Left ventricle myocardium superior (tissue), 1 donor: ENCODE results near the gene ATG5. TPM values are rescaled to one million over a fixed set of nuclear protein-coding genes. Genes with fewer than 3 reads are reported as not detected.
"Not testable (repeated sequence)": the region's sequence is repeated elsewhere in the genome, so short reads cannot be mapped to it uniquely, and the experiment has no call there.

ENCODE experiments used
- ATAC-seq: fragments of 200-7000 bp; cut with Tn5 transposase; one replicate; pipeline ENCODE4 v1.9.1; 2020; ENCODE audit warnings: mild to moderate bottlenecking, moderate library complexity
- DNase-seq: peaks from one replicate; pipeline ENCODE4 v3.0.0-alpha.2; 2020
- intact Hi-C: fragments of 100-400 bp; cut with micrococcal nuclease; formaldehyde crosslinking; loops from one replicate; pipeline ENCODE4 v1.11.0; 2022
- total RNA-seq: library from RNA; stranded (reverse); fragmentation: NEBNext Ultra II Directional; extraction: Animal tissue kit (Norgen Biotek cat#: 25700); gene quantifications from one replicate; pipeline ENCODE4 v1.2.1, GENCODE V29; 2021
- donor health status: DM: no; HTN: yes; CAD: no; lungs with severe emphysema.

Gene ATG5
- total RNA-seq, 1 donor from 2014 or later: 16.6 TPM

DNA sequence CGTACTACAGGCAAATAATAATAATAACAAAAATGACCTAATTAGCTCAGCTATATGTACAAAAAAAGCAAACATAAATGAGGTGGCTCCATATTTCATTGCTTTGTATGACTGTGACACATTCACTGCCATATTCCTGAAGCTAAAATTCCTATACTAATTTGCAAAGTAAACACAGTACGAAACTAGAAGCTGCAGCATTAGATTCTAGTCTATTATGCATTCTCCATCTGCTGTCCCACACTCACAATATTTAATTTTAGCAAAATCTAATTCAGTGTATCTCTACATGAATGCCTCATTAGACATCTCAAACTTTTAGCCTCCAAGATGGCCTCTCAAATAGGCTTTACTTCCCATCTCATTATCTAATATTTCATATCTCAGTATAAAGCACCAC is 55.1 kb downstream of the ATG5 start:
- DNase-seq: no peak
- intact Hi-C loops: no loop called here
- ATAC-seq: no peak

DNA sequence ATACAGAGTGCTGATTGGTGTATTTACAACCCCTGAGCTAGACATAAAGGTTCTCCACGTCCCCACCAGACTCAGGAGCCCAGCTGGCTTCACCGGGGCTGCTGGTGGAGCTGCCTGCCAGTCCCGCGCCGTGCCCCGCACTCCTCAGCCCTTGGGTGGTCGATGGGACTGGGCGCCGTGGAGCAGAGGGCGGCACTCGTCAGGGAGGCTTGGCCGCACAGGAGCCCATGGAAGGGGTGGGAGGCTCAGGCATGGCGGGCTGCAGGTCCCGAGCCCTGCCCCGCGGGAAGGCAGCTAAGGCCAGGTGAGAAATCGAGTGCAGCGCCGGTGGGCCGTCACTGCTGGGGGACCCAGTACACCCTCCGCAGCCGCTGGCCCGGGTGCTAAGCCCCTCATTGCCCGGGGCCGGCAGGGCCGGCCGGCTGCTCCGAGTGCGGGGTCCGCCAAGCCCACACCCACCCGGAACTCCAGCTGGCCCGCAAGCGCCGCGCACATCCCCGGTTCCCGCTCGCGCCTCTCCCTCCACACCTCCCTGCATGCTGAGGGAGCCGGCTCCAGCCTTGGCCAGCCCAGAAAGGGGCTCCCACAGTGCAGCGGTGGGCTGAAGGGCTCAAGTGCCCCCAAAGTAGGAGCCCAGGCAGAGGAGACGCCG is 56.2 kb downstream of the ATG5 start:
- DNase-seq, intact Hi-C loops, ATAC-seq: not testable (repeated sequence)

DNA sequence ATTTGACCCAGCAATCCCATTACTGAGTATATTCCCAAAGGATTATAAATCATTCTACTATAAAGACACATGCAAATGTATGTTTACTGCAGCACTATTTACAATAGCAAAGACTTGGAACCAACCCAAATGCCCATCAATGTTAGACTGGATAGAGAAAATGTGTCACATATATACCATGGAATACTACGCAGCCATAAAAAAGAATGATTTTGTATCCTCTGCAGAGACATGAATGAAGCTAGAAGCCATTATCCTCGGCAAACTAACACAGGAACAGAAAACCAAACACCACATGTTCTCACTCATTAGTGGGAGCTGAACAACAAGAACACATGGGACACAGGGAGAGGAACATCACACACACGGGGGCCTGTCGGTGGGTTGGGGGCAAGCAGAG is 57.1 kb downstream of the ATG5 start:
- intact Hi-C loops, DNase-seq, ATAC-seq: not testable (repeated sequence)

DNA sequence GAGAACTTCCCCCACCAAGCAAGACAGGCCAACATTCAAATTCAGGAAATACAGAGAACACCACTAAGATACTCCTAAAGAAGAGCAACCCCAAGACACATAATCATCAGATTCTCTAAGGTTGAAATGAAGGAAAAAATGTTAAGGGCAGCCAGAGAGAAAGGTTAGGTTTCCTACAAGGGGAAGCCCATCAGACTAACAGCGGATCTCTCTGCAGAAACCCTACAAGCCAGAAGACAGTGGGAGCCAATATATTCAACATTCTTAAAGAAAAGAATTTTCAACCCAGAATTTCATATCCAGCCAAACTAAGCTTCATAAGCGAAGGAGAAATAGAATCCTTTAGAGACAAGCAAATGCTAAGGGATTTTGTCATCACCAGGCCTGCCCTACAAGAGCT is 61.1 kb downstream of the ATG5 start:
- intact Hi-C loops, DNase-seq, ATAC-seq: not testable (repeated sequence)

GRCh38 chr6:106259748-106260147 is 65.8 kb downstream of the ATG5 start:
- ATAC-seq, DNase-seq, intact Hi-C loops: not testable (repeated sequence)

GRCh38 chr6:106258726-106259125 is 66.8 kb downstream of the ATG5 start:
- intact Hi-C loops: no loop called here
- DNase-seq (no peak), ATAC-seq (no peak)

DNA sequence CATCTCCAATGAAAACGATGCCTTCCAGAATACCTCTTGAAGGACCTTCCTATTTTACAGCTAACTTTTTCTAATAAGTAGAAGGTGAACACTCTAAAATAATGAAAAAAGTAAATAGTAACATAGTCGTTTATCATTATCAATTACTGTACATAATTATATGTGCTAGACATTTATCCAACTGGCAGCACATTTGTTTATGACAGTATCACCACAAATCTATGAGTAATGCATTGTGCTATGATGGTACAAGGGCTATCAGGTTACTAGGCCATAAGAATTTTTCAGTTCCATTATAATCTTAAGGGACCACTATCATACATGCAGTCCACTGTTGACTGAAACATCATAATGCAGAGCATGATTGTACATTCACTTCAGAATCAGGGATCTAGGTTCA is 68.4 kb downstream of the ATG5 start:
- intact Hi-C loops: no loop called here
- no peak for ATAC-seq
- DNase-seq: no peak

DNA sequence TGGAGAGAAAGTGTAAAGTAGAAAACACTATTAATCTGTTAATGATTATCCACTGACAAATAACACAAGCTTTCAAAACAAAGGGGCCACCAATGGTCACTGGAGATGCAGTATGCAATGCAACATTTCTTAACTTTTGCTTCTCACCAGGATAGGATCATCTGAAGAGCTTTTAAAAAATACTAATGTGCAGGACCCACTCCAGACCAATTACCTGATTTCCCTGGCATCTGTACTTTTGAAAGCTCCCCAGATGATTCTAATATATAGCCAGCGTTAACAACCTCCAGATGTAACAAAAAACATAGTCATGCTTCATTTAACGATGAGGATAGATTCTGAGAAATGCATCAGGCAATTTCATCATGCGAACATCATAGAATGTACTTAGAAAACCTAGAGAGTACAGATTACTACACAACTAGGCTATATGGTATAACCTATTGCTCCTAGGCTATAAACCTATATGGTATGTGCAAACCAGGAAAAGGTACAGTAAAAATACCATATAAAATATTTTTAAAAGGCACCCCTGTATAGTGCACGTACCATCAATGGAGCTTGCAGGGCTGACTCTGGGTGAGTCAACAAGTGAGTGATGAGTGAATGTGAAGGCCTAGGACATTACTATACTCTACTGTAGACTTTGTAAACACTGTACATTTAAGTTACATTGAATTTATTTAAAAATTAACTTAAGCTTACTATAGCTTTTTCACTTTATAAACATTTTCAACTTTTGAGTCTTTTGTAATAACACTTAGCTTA is 69.2 kb downstream of the ATG5 start:
- ATAC-seq (no peak), DNase-seq (no peak)
- intact Hi-C loops: no loop called here

GRCh38 chr6:106255306-106255705 is 70.3 kb downstream of the ATG5 start:
- DNase-seq: no peak
- intact Hi-C loops: no loop called here
- ATAC-seq: no peak

DNA sequence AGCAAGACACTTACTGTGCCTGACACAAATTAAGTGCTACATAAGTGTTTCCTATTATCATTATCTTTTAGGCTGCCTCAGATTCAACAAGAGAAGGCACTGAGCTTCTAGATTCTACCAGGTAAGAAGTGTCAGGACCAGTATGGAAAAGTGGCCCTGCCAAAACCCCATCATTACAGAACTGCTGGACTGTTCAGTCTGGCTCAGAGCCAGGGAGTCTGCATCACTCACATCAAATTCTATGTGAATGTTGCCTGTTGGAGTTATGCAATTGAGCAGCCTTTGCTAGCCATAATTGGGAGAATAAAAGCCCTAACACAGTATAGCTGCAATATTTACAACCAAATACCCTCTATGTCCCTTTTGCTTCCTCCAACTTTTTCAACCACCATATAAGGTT is 70.9 kb downstream of the ATG5 start:
- ATAC-seq (no peak), DNase-seq (no peak)
- intact Hi-C loops: no loop called here

DNA sequence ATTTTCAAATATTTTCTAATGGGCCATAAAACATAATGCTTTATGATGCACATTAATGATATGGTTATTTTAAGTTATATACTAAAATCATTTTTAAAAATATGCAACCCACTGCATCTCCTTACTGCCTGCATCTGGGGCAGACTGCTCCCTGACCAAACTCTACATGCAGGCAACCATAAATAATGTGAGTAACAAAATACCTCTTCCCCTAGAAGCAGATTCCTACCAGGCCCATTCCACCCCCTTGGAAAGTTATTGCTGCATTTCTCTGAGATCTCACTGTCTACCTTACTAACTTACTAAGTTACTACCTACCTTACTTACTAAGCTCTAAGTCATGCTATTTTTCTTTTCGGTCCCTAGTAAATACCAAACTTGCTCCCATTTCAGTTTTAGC is 71.8 kb downstream of the ATG5 start:
- intact Hi-C loops: no loop called here
- ATAC-seq: no peak

GRCh38 chr6:106253172-106253571 is 72.4 kb downstream of the ATG5 start:
- ATAC-seq: no peak
- DNase-seq: no peak
- intact Hi-C loops: no loop called here

More for the DNA sequence above, 71.8 kb downstream of the ATG5 start:
- no peak for DNase-seq

- ATAC-seq (no peak), DNase-seq (no peak)
- intact Hi-C loops: no loop called here
Measured at GRCh38 chr6:106252687-106253086, 72.9 kb downstream of the ATG5 start.

DNA sequence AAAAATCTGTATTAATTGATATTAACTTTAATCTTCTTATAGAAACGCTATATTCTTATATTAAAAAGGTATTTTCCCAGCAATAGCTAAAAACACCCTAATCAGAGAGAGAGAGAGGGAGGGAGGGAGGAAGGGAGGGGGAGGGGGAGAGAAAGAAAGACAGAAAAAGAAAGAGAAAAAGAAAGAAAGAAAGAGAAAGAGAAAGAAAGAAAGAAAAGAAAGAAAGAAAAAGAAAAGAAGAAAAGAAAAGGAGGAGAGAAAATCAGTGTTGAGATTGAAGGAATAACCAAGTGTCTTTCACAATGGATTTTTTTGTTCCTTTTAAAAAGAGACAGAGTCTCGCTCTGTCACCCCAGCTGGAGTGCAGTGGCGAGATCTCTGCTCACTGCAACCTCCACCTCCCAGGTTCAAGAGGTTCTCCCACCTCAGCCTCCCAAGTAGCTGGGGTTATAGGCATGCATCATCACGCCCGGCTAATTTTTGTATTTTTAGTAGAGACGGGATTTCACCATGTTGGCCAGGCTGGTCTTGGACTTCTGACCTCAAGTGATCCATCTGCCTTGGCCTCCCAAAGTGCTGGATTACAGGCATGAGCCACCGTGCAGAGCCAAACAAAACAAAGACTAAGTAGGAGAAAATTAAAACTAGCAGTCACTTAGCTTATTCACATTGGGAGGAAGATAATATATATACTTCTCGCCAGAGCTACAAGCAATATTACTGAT is 73.9 kb downstream of the ATG5 start:
- peak; percentile 57 for ATAC-seq
- intact Hi-C loops: not testable (repeated sequence)

DNA sequence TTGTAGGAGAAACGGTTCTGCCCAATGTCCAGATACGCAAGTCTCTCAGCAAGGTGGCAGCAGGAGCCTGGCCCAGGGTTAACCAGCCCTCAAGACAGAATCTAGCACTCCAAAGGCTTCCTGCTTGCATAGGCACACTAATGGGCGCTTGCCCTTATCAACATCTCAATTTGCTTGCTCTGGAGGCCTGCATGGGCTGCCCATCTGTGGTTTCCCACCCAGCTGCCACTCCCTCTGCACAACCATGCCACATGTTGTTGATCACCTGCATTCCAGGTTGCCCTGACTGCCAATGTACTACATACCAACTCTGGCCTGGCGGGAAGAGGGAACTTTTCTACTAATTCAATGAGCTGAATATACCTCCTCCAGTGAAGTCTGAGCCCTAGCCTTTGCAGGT is 74.6 kb downstream of the ATG5 start:
- intact Hi-C loops: no loop called here
- no peak for ATAC-seq
- DNase-seq: no peak

More for the DNA sequence above, 73.9 kb downstream of the ATG5 start:
- DNase-seq: not testable (repeated sequence)

DNA sequence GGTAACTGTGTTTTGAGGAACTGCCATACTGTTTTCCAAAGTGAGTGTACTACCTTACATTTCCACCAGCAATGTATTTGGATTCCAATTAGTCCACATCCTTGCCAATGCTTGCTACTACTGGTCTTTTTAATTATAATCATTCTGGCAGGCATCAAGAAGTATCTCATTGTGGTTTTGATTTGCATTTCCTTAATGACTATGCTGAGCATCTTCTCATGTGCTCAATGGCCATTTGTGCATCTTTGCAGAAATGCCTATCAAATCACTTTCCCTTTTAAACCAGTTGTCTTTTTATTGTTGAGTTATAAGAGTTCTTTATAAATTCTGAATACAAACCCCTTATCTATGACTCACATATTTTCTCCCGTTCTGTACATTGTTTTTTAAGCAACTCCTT is 75.9 kb downstream of the ATG5 start:
- ATAC-seq (no peak), DNase-seq (no peak)
- intact Hi-C loops: no loop called here

GRCh38 chr6:106247733-106248132 is 77.8 kb downstream of the ATG5 start:
- intact Hi-C loops: no loop called here
- DNase-seq (no peak), ATAC-seq (no peak)

DNA sequence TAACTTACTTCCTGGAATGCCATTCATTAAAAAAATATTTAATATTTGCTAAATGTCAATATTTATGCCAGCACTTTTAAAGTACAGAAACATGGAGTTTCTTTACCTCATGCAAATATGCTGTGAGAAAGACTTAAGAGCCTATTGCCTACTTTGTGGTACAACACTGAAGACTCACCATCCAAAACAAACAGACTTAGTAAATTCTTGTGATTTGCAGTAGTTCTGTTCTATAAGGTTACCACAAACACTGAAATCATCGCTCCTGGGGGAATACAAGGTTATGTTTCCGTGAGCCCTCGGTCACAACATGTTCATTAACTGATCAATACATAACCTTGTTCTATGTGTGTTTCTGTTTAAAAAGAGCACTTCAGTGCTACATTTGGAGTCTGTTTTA is 78.3 kb downstream of the ATG5 start:
- intact Hi-C loops: no loop called here
- ATAC-seq (no peak), DNase-seq (no peak)

DNA sequence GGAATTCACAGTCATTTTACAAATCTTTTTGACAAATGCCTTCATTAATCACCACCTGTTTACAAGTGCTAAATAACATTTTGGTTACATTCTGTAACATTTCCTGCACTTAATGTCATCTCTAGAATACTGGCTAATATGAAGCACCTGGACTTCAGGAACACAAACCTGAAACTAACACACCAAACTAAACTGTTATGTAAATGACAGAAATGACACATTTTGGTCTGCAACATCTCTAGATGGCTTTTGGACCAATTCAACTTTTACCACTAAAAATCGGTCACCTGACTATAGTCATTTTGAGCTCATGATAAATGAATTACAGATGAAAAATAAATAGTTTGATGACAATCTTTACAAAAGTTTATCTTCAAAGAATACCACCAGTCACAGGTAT is 80.6 kb downstream of the ATG5 start:
- DNase-seq (no peak), ATAC-seq (no peak)
- intact Hi-C loops: no loop called here

DNA sequence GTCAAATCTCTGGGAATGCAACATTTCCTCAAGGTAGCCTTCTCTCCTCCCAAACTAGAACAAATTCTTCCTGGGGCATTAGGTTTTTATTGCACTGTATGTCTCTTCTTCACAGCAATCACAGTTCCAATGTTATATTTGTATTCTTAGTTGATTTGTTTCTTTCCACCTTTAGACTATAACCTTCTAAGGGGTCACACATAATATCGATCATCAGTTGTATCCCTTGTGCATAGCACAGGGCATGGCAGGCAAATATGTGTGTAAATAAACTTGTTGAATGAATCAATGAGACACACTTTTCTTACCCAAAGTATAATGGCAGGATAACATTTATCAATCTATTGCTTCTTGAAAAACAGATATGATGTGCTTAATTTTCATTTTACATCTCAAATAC is 81.0 kb downstream of the ATG5 start:
- DNase-seq (no peak), ATAC-seq (no peak)
- intact Hi-C loops: no loop called here
